HG03097 (cell line): ENCODE results near the gene GCN1.
A peak's percentile ranks its signal among the peaks of the same experiment; 100 is the strongest.

Source experiments
- ATAC-seq: cut with Tn5 transposase; IDR thresholded peaks from one replicate; pipeline ENCODE4 v1.9.1; 2021; ENCODE audit not compliant: unreplicated experiment, low FRiP score

The GCN1 gene

GRCh38 chr12:120096671-120097202 is 97.8 kb downstream of the GCN1 start:
- ATAC-seq = no peak

- no peak for ATAC-seq
Observed at GRCh38 chr12:120095736-120096135, 98.8 kb downstream of the GCN1 start.

GRCh38 chr12:120095331-120095730 is 99.2 kb downstream of the GCN1 start:
- no peak for ATAC-seq

- ATAC-seq = no peak
Observed at GRCh38 chr12:120094485-120094884, 100.0 kb downstream of the GCN1 start.

- ATAC-seq = no peak
Observed at GRCh38 chr12:120093592-120094355, 100.7 kb downstream of the GCN1 start.

- ATAC-seq = no peak
Observed at GRCh38 chr12:120093336-120093591, 101.3 kb downstream of the GCN1 start.

GRCh38 chr12:120092551-120093335 is 101.8 kb downstream of the GCN1 start:
- ATAC-seq = no peak

GRCh38 chr12:120091371-120092090 is 103.0 kb downstream of the GCN1 start:
- ATAC-seq = no peak

GRCh38 chr12:120090626-120091295 is 103.8 kb downstream of the GCN1 start:
- no peak for ATAC-seq

- no peak for ATAC-seq
Observed at GRCh38 chr12:120090206-120090605, 104.3 kb downstream of the GCN1 start.

GRCh38 chr12:120089796-120090195 is 104.7 kb downstream of the GCN1 start:
- ATAC-seq = no peak

- no peak for ATAC-seq
Observed at GRCh38 chr12:120089105-120089504, 105.4 kb downstream of the GCN1 start.

- ATAC-seq = peak; percentile 93
Observed at GRCh38 chr12:120086801-120087621, 107.5 kb downstream of the GCN1 start.

- no peak for ATAC-seq
Observed at GRCh38 chr12:120085920-120086645, 108.4 kb downstream of the GCN1 start.

- ATAC-seq = no peak
Observed at GRCh38 chr12:120081641-120082040, 112.9 kb downstream of the GCN1 start.

- ATAC-seq = no peak
Observed at GRCh38 chr12:120079411-120080400, 114.8 kb downstream of the GCN1 start.

- ATAC-seq = no peak
Observed at GRCh38 chr12:120078868-120079267, 115.6 kb downstream of the GCN1 start.

- ATAC-seq = no peak
Observed at GRCh38 chr12:120077260-120077659, 117.3 kb downstream of the GCN1 start.
